H1 (cell line): ENCODE measurements around the gene IFITM10. TPM values are rescaled to one million over a fixed set of nuclear protein-coding genes. Genes with fewer than 3 reads are reported as not detected.

Experiments
- CTCF ChIA-PET: fragments of 300-600 bp; sonication (Branson Sonifier 250); formaldehyde crosslinking; loops from one replicate; lab custom pipeline; 2021; ENCODE audit not compliant: partially characterized antibody; lab: Charles Lee
- POLR2A ChIA-PET: fragments of 300-600 bp; sonication (Branson Sonifier 250); formaldehyde crosslinking; loops from one replicate; lab custom pipeline; 2021; ENCODE audit warnings: inconsistent platforms; ENCODE audit not compliant: partially characterized antibody; lab: Charles Lee
- DNase-seq, 2 experiments: peaks; one replicate each; pipeline versions ENCODE4 v3.0.0 to v3.0.0-alpha.2; 2010 to 2022; ENCODE audit warnings: low spot score in 2 of 2, low read depth in 1 of 2, mixed read lengths in 1 of 2
- FAIRE-seq: peaks from 2 replicates; lab custom pipeline; 2011; peaks lifted over from hg19 to GRCh38; lab: Jason Lieb, UNC
- H2AFZ ChIP-seq: 2 replicates; pipeline ENCODE4 v1.8.1; 2012; ENCODE audit warnings: low read length, inconsistent platforms
- H2AK5ac ChIP-seq: 2 replicates; pipeline ENCODE4 v1.6.1; 2013; ENCODE audit warnings: low read depth, low read length
- H2BK120ac ChIP-seq: replicated peaks from 2 replicates; pipeline ENCODE3; 2013; ENCODE audit warnings: low read depth, low read length, inconsistent platforms
- H2BK12ac ChIP-seq: 2 replicates; pipeline ENCODE4 v1.6.1; 2013; ENCODE audit warnings: low read depth, low read length
- H2BK15ac ChIP-seq: 2 replicates; pipeline ENCODE4 v1.6.1; 2013; ENCODE audit warnings: low read length
- H2BK20ac ChIP-seq: 2 replicates; pipeline ENCODE4 v1.6.1; 2013; ENCODE audit warnings: low read length
- H2BK5ac ChIP-seq: 2 replicates; pipeline ENCODE4 v1.6.1; 2013; ENCODE audit warnings: low read depth, low read length
- H3K14ac ChIP-seq: 2 replicates; pipeline ENCODE4 v1.6.1; 2013; ENCODE audit warnings: inconsistent platforms; ENCODE audit not compliant: insufficient read length
- H3K18ac ChIP-seq: 2 replicates; pipeline ENCODE4 v1.6.1; 2013; ENCODE audit warnings: low read length; ENCODE audit errors: extremely low read depth
- H3K23ac ChIP-seq: 2 replicates; pipeline ENCODE4 v1.6.1; 2013; ENCODE audit warnings: inconsistent platforms; ENCODE audit not compliant: insufficient read length
- H3K23me2 ChIP-seq: 2 replicates; pipeline ENCODE4 v1.6.1; 2013; ENCODE audit warnings: low read depth, low read length
- H3K27ac ChIP-seq: 2 replicates; pipeline ENCODE4 v1.6.1; 2011; ENCODE audit warnings: low read depth, low read length, inconsistent platforms
- H3K27me3 ChIP-seq, 4 experiments: replicated peaks in 1 of 4; 1 replicate in 1 of 4; 2 replicates in 3 of 4; pipeline versions ENCODE4 v1.6.1 to v1.8.1; 2011 to 2013; ENCODE audit warnings: low read length in 3 of 4, mild to moderate bottlenecking in 3 of 4, inconsistent platforms in 2 of 4, mixed read lengths in 2 of 4, moderate library complexity in 1 of 4; ENCODE audit not compliant: control insufficient read depth in 3 of 4, insufficient read depth in 3 of 4; ENCODE audit errors: extremely low read depth in 1 of 4
- H3K36me3 ChIP-seq, 4 experiments: 2 replicates each; pipeline versions ENCODE4 v1.6.1 to v1.8.1; 2011 to 2013; ENCODE audit warnings: mild to moderate bottlenecking in 4 of 4, low read length in 3 of 4, moderate library complexity in 2 of 4, control low read depth in 1 of 4, inconsistent platforms in 1 of 4; ENCODE audit not compliant: insufficient read depth in 4 of 4, control insufficient read depth in 2 of 4
- H3K4ac ChIP-seq: replicated peaks from 2 replicates; pipeline ENCODE3; 2013; ENCODE audit warnings: low read length, low read depth, mixed read lengths, inconsistent platforms; ENCODE audit not compliant: insufficient read length
- H3K4me1 ChIP-seq, 4 experiments: replicated peaks in 1 of 4; 1 replicate in 1 of 4; 2 replicates in 3 of 4; pipeline versions ENCODE4 v1.6.1 to v1.8.1; 2011 to 2013; ENCODE audit warnings: low read length in 3 of 4, inconsistent platforms in 2 of 4, mixed read lengths in 1 of 4; ENCODE audit not compliant: insufficient read depth in 4 of 4, control insufficient read depth in 3 of 4
- H3K4me2 ChIP-seq, 2 experiments: 2 replicates each; pipeline versions ENCODE4 v1.6.1 to v1.8.1; 2011 to 2013; ENCODE audit warnings: low read depth in 2 of 2, low read length in 2 of 2, control low read depth in 1 of 2, inconsistent platforms in 1 of 2, mild to moderate bottlenecking in 1 of 2; ENCODE audit not compliant: insufficient read depth in 1 of 2
- H3K4me3 ChIP-seq, 4 experiments: fragments of 200-600, 300-600 bp in 1 of 4; sonication (generic), shearing (Covaris generic), sonication (Bioruptor Twin) in 1 of 4; 2 replicates each; pipeline versions ENCODE4 v1.5.1 to v1.8.1; 2011 to 2016; ENCODE audit warnings: low read length in 4 of 4, low read depth in 3 of 4, control low read depth in 2 of 4, inconsistent platforms in 2 of 4, mild to moderate bottlenecking in 2 of 4, mixed read lengths in 1 of 4, moderate library complexity in 1 of 4; ENCODE audit not compliant: insufficient read depth in 2 of 4; ENCODE audit errors: extremely low read depth in 1 of 4
- H3K56ac ChIP-seq: replicated peaks from 2 replicates; pipeline ENCODE3; 2013; ENCODE audit warnings: low read depth, mild to moderate bottlenecking, mixed read lengths, low read length, inconsistent platforms; ENCODE audit not compliant: insufficient read length
- H3K79me1 ChIP-seq: 2 replicates; pipeline ENCODE4 v1.6.1; 2013; ENCODE audit warnings: low read depth, low read length, control low read depth
- H3K79me2 ChIP-seq, 2 experiments: 2 replicates each; pipeline versions ENCODE4 v1.6.1 to v1.8.1; 2012 to 2013; ENCODE audit warnings: low read length in 2 of 2, mild to moderate bottlenecking in 2 of 2, inconsistent platforms in 1 of 2; ENCODE audit not compliant: insufficient read depth in 2 of 2, control insufficient read depth in 1 of 2
- H3K9ac ChIP-seq, 4 experiments: replicated peaks in 1 of 4; 1 replicate in 1 of 4; 2 replicates in 3 of 4; pipeline versions ENCODE4 v1.6.1 to v1.8.1; 2011 to 2013; ENCODE audit warnings: low read depth in 3 of 4, low read length in 3 of 4, control low read depth in 2 of 4, mild to moderate bottlenecking in 2 of 4, moderate library complexity in 2 of 4, inconsistent platforms in 1 of 4; ENCODE audit errors: extremely low read depth in 1 of 4
- H3K9me3 ChIP-seq, 2 experiments: 2 replicates each; pipeline versions ENCODE4 v1.6.1 to v1.8.1; 2012 to 2013; ENCODE audit warnings: mild to moderate bottlenecking in 2 of 2, moderate library complexity in 2 of 2, control low read depth in 1 of 2, inconsistent platforms in 1 of 2, low read depth in 1 of 2, low read length in 1 of 2, mixed read lengths in 1 of 2; ENCODE audit not compliant: insufficient read depth in 2 of 2
- H4K20me1 ChIP-seq, 2 experiments: replicated peaks in 1 of 2; 2 replicates each; pipeline versions ENCODE3 to v1.8.1; 2011 to 2013; ENCODE audit warnings: inconsistent platforms in 2 of 2, low read length in 2 of 2, mild to moderate bottlenecking in 1 of 2; ENCODE audit not compliant: insufficient read depth in 2 of 2, control insufficient read depth in 1 of 2
- H4K5ac ChIP-seq: 2 replicates; pipeline ENCODE4 v1.6.1; 2013; ENCODE audit warnings: low read length, low read depth, mixed read lengths, inconsistent platforms; ENCODE audit not compliant: insufficient read length
- H4K8ac ChIP-seq: 2 replicates; pipeline ENCODE4 v1.8.0; 2013; ENCODE audit warnings: mild to moderate bottlenecking, moderate library complexity, low read length, inconsistent platforms; ENCODE audit not compliant: insufficient read depth; ENCODE audit errors: extremely low read depth
- H4K91ac ChIP-seq: replicated peaks from 2 replicates; pipeline ENCODE3; 2013; ENCODE audit warnings: low read length, mixed read lengths, inconsistent platforms; ENCODE audit not compliant: insufficient read length
- ATF2 ChIP-seq: IDR thresholded peaks from 2 replicates; pipeline ENCODE4 v1.6.1; 2012; ENCODE audit warnings: low read length, inconsistent platforms
- WGBS, 2 experiments: shearing (Covaris generic) in 1 of 2; methylation state at CpG; one replicate each; pipeline versions ENCODE4 v1.1.6 to v1.1.7; 2013 to 2015; ENCODE audit warnings: low lambda C conversion rate in 2 of 2, mixed read lengths in 2 of 2, inconsistent platforms in 1 of 2, low coverage in 1 of 2, missing lambda C conversion rate in 1 of 2; ENCODE audit not compliant: insufficient replicate concordance in 2 of 2, insufficient coverage in 1 of 2, insufficient read length in 1 of 2; ENCODE audit errors: extremely low coverage in 1 of 2, missing lambda C conversion rate in 1 of 2; 5-methylcytosine and 5-hydroxymethylcytosine counted together
- polyA plus RNA-seq, 7 experiments: library from polyadenylated mRNA; depleted of rRNA in 3 of 7; stranded (reverse) in 5 of 7; unstranded in 2 of 7; fragments of >200 nt in 5 of 7; fragments of 200-250 nt in 2 of 7; gene quantifications; 1 replicate in 5 of 7; 2 replicates in 1 of 7; 4 replicates in 1 of 7; pipeline versions ENCODE4 v1.2.1 to v1.2.3, GENCODE V29; 2011 to 2013; ENCODE audit warnings: missing spikeins in 2 of 7, mixed read lengths in 2 of 7
- total RNA-seq: library from RNA; stranded (reverse); fragmentation: NEBNext Ultra II Directional; extraction: Animal tissue kit (Norgen Biotek cat#: 25700); gene quantifications from 2 replicates; pipeline ENCODE4 v1.2.1, GENCODE V29; 2021
- TF ChIP-seq, protein P1 (sequence below), 3 experiments: IDR thresholded peaks; 1 replicate in 2 of 3; 2 replicates in 1 of 3; pipeline versions ENCODE4 v1.5.1 to v1.6.1; 2011; ENCODE audit warnings: low read length in 3 of 3, mild to moderate bottlenecking in 3 of 3, inconsistent platforms in 2 of 3, low read depth in 1 of 3, moderate library complexity in 1 of 3; ENCODE audit not compliant: insufficient read depth in 1 of 3; ENCODE audit errors: control extremely low read depth in 1 of 3

The IFITM10 gene
- total and polyA plus RNA-seq, 2 of the 8 experiments (the other 6 are each of a cell fraction or from before 2014, with no cell fraction given): 0.08 to 0.22 TPM

GRCh38 chr11:1731451-1732059, 18.8 kb downstream of the IFITM10 start:
- no peaks in the 10 kb centered on the region; a peak in 1 of 7 replicates for H3K4me1 ChIP-seq
- H3K79me1 ChIP-seq: no peaks in the 10 kb centered on the region
- 86% methylated on average over 5 of the region's 5 CpGs; no CpG with 5 or more reads in 1 of the 2 experiments for WGBS, 2 experiments
- H2BK5ac ChIP-seq: peak overlapping the region; percentile 27
- FAIRE-seq: no peak
- H3K9ac ChIP-seq: peak overlapping the region in 1 of 4 experiments; percentile 54; a peak in 1 of 7 replicates
- H3K79me2 ChIP-seq: peaks cover 0 to 7% of the 10 kb centered on the region in 2 experiments; a peak in 1 of 4 replicates
- TF ChIP-seq, protein P1, sequence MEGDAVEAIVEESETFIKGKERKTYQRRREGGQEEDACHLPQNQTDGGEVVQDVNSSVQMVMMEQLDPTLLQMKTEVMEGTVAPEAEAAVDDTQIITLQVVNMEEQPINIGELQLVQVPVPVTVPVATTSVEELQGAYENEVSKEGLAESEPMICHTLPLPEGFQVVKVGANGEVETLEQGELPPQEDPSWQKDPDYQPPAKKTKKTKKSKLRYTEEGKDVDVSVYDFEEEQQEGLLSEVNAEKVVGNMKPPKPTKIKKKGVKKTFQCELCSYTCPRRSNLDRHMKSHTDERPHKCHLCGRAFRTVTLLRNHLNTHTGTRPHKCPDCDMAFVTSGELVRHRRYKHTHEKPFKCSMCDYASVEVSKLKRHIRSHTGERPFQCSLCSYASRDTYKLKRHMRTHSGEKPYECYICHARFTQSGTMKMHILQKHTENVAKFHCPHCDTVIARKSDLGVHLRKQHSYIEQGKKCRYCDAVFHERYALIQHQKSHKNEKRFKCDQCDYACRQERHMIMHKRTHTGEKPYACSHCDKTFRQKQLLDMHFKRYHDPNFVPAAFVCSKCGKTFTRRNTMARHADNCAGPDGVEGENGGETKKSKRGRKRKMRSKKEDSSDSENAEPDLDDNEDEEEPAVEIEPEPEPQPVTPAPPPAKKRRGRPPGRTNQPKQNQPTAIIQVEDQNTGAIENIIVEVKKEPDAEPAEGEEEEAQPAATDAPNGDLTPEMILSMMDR (IDR thresholded peaks at IDR 0.05; ENCODE audit: control extremely low read depth in 1 of 3, insufficient read depth in 1 of 3, low read depth in 1 of 3, low read length in 3 of 3): no peak
- no peak for TF ChIP-seq ATF2
- no peak overlapping the region for H4K8ac ChIP-seq
- no peak overlapping the region for H3K14ac ChIP-seq
- peaks cover 0 to 2% of the 10 kb centered on the region in 2 experiments; a peak in 1 of 4 replicates for H3K9me3 ChIP-seq
- H3K27me3 ChIP-seq: peaks cover 0 to 5% (median 1%) of the 10 kb centered on the region in 4 experiments; a peak in 2 of 7 replicates
- H2AK5ac ChIP-seq: peak overlapping the region; percentile 75; the same call in 1 of the 2 replicates
- no peak overlapping the region for H3K56ac ChIP-seq
- H3K23me2 ChIP-seq: peaks cover 14% of the 10 kb centered on the region
- 0 out of 2 replicates have a peak overlapping the region, but pooled peaks have one; percentile 33 for H2BK12ac ChIP-seq
- no peak overlapping the region for H2BK120ac ChIP-seq
- no peak for DNase-seq
- ChIA-PET POLR2A (no interaction called here), CTCF (interaction anchor here (1.9 kb wide), 1 partner anchor 79 kb away, joined by 7 read pairs; no protein-coding TSS in a partner anchor)
- peaks cover 2 to 10% of the 10 kb centered on the region in 2 experiments for H4K20me1 ChIP-seq
- no peak overlapping the region for H2AFZ ChIP-seq
- peak overlapping the region; percentile 4 for H3K4ac ChIP-seq
- H2BK15ac ChIP-seq: no peak overlapping the region
- H3K23ac ChIP-seq: peak overlapping the region; percentile 53
- H4K91ac ChIP-seq: no peak overlapping the region
- no peak overlapping the region for H3K18ac ChIP-seq
- no peak overlapping the region for H3K27ac ChIP-seq
- H3K4me3 ChIP-seq: no peak overlapping the region
- peaks cover 0 to 4% (median 0%) of the 10 kb centered on the region in 4 experiments; a peak in 1 of 8 replicates for H3K36me3 ChIP-seq
- H2BK20ac ChIP-seq: no peak overlapping the region
- H4K5ac ChIP-seq: no peak overlapping the region
- H3K4me2 ChIP-seq: no peak overlapping the region
